Stimulated activated naive CD8-positive, alpha-beta T cell treated with anti-CD3 and anti-CD28 coated beads, Interleukin-15, Interleukin-2, amounts not matched to agents 100 ng/mL and 50 ng/mL, for 24 hours (primary cell): Measurements from ENCODE around the gene LIMS1.
"Not testable (repeated sequence)": the region's sequence is repeated elsewhere in the genome, so short reads cannot be mapped to it uniquely, and the experiment has no call there.

Source experiments
- H3K27ac Mint-ChIP-seq: one replicate; pipeline ENCODE4 v1.8.0; 2021; ENCODE audit warnings: mild to moderate bottlenecking, mixed read lengths
- H3K27me3 Mint-ChIP-seq: one replicate; pipeline ENCODE4 v1.8.0; 2021; ENCODE audit warnings: mixed read lengths
- H3K36me3 Mint-ChIP-seq: one replicate; pipeline ENCODE4 v1.8.0; 2021; ENCODE audit warnings: low read depth, mixed read lengths
- H3K4me1 Mint-ChIP-seq: one replicate; pipeline ENCODE4 v1.8.0; 2021; ENCODE audit warnings: low read depth, mixed read lengths
- H3K4me3 Mint-ChIP-seq: one replicate; pipeline ENCODE4 v1.8.0; 2021; ENCODE audit warnings: mild to moderate bottlenecking, mixed read lengths
- H3K9me3 Mint-ChIP-seq: one replicate; pipeline ENCODE4 v1.8.0; 2021; ENCODE audit warnings: mixed read lengths

Gene LIMS1

DNA sequence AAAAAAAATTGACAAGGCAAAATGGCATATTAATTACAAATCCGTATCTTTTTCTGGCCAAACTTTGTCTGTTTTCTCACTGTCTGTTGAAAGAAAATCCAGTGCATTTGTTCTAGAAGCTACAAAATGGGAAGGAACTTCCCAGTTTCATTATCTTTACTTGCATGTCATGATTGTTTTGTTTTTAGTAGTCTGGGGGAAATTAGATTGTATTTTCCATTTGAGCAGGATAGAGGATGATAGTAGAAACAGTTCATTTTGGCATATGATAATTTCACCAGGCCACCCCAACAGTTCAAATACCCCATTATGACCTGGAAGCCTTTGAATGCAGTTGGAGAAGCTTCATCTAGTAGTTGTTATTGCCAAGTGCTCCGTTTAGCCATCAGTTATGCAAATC lies 107.5 kb downstream of the LIMS1 start:
- H3K36me3 Mint-ChIP-seq: peaks cover 12% of the 10 kb centered on the region
- H3K4me3 Mint-ChIP-seq: no peak overlapping the region
- no peaks in the 10 kb centered on the region for H3K27me3 Mint-ChIP-seq
- no peak overlapping the region for H3K27ac Mint-ChIP-seq
- H3K9me3 Mint-ChIP-seq: peaks cover 4% of the 10 kb centered on the region
- H3K4me1 Mint-ChIP-seq: peaks cover 27% of the 10 kb centered on the region

DNA sequence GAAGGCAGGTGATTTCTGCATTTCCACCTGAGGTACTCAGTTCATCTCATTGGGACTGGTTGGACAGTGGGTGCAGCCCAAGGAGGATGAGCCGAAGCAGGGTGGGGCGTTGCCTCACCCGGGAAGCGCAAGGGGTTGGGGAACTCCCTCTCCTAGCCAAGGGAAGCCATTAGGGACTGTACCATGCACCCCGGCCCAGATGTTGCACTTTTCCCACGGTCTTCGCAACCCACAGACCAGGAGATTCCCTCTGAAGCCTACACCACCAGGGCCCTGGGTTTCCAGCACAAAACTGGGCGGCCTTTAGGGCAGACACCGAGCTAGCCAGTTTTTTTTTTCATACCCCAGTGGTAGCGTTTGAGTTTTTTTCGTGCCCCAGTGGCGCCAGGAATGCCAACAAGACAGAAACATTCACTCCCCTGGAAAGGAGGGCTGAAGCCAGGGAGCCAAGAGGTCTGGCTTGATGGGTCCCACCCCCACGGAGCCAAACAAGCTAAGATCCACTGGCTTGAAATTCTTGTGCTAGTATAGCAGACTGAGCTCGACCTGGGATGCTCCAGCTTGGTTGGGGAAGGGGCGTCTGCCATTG lies 109.1 kb downstream of the LIMS1 start:
- H3K4me3 Mint-ChIP-seq: no peak overlapping the region
- no peaks in the 10 kb centered on the region for H3K27me3 Mint-ChIP-seq
- H3K9me3 Mint-ChIP-seq: peaks cover 10% of the 10 kb centered on the region
- no peak overlapping the region for H3K27ac Mint-ChIP-seq
- peaks cover 19% of the 10 kb centered on the region for H3K4me1 Mint-ChIP-seq
- H3K36me3 Mint-ChIP-seq: peaks cover 12% of the 10 kb centered on the region

DNA sequence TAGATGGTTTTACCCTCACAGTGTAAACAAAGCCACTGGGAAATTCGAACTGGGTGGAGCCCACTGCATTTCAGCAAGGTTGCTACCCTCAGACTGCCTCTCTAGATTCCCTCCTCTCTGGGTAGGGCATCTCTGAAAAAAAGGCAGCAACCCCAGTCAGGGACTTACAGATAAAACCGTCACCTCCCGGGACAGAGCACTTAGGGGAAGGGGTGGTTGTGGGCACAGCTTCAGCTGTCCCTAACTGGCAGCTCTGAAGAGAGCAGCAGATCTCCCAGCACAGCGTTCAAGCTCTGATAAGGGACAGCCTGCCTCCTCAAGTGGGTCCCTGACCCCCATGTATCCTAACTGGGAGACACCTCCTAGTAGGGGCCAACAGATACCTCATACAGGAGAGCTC lies 109.6 kb downstream of the LIMS1 start:
- H3K4me3 Mint-ChIP-seq, H3K27ac Mint-ChIP-seq, H3K9me3 Mint-ChIP-seq, H3K27me3 Mint-ChIP-seq: not testable (repeated sequence)
- Mint-ChIP-seq H3K4me1 (peaks cover 23% of the 10 kb centered on the region), H3K36me3 (peaks cover 12% of the 10 kb centered on the region)

DNA sequence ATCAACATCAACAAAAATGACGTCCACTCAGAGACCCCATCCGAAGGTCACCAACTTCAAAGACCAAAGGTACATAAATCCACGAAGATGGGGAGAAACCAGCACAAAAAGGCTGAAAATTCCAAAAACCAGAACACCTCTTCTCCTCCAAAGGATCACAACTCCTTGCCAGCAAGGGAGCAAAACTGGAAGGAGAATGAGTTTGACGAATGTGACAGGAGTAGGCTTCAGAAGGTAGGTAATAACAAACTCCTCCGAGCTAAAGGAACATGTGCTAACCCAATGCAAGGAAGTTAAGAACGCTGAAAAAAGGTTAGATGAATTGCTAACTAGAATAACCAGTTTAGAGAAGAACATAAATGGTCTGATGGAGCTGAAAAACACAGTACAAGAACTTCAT lies 110.2 kb downstream of the LIMS1 start:
- not testable (repeated sequence) for H3K9me3 Mint-ChIP-seq, H3K27ac Mint-ChIP-seq, H3K27me3 Mint-ChIP-seq, H3K4me3 Mint-ChIP-seq
- Mint-ChIP-seq H3K4me1 (peaks cover 26% of the 10 kb centered on the region), H3K36me3 (peaks cover 12% of the 10 kb centered on the region)

DNA sequence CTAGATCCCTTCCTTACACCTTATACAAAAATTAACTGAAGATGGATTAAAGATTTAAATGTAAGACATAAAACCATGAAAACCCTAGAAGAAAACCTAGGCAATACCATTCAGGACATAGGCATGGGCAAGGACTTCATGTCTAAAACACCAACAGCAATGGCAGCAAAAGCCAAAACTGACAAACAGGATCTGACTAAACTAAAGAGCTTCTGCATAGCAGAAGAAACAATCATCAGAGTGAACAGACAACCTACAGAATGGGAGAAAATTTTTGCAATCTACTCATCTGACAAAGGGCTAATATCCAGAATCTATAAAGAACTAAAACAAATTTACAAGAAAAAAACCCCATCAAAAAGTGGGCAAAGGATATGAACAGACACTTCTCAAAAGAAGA lies 114.5 kb downstream of the LIMS1 start:
- not testable (repeated sequence) for H3K4me3 Mint-ChIP-seq, H3K27ac Mint-ChIP-seq, H3K9me3 Mint-ChIP-seq, H3K27me3 Mint-ChIP-seq
- Mint-ChIP-seq H3K36me3 (peaks cover 12% of the 10 kb centered on the region), H3K4me1 (peaks cover 26% of the 10 kb centered on the region)

DNA sequence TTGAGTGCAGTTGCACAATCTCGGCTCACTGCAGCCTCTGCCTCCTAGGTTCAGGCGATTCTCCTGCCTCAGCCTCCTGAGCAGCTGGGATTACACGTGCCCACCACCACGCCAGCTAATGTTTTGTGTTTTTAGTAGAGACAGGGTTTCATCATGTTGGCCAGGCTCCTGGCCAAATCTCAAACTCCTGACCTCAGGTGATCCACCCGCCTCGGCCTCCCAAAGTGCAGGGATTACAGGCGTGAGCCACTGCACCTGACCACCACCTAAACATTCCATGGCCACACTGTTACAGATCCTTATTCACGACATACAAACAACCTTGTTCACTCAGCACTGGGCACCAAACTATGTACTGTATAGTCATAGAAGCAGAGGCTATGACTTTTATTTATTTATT lies 116.2 kb downstream of the LIMS1 start:
- H3K9me3 Mint-ChIP-seq: not testable (repeated sequence)

DNA sequence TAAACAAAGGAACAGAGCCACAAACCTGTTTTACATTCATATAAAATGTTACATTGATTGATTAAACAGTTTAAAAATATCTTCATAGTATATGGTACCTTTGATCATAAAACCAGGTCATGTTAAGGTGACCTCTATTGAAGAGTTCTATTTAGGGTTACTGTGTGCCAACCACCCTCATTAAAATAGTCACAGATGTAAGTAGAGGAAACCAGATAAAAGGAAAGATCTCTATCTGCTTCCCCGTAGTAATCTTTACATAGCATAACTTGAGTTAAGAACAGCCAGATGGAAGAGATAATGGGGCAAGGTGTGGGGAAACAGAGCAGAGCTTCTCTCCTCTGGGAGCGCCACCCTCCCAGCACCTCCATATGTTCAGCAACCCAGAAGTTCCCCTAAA lies 117.2 kb downstream of the LIMS1 start:
- H3K36me3 Mint-ChIP-seq, H3K9me3 Mint-ChIP-seq, H3K27me3 Mint-ChIP-seq, H3K4me3 Mint-ChIP-seq: not testable (repeated sequence)
- peaks cover 29% of the 10 kb centered on the region for H3K4me1 Mint-ChIP-seq
- H3K27ac Mint-ChIP-seq: peak overlapping the region; percentile 65

More for the DNA sequence above, 116.2 kb downstream of the LIMS1 start:
- peaks cover 29% of the 10 kb centered on the region for H3K4me1 Mint-ChIP-seq
- not testable (repeated sequence) for H3K27me3 Mint-ChIP-seq, H3K36me3 Mint-ChIP-seq, H3K4me3 Mint-ChIP-seq
- peak overlapping the region; percentile 8 for H3K27ac Mint-ChIP-seq

DNA sequence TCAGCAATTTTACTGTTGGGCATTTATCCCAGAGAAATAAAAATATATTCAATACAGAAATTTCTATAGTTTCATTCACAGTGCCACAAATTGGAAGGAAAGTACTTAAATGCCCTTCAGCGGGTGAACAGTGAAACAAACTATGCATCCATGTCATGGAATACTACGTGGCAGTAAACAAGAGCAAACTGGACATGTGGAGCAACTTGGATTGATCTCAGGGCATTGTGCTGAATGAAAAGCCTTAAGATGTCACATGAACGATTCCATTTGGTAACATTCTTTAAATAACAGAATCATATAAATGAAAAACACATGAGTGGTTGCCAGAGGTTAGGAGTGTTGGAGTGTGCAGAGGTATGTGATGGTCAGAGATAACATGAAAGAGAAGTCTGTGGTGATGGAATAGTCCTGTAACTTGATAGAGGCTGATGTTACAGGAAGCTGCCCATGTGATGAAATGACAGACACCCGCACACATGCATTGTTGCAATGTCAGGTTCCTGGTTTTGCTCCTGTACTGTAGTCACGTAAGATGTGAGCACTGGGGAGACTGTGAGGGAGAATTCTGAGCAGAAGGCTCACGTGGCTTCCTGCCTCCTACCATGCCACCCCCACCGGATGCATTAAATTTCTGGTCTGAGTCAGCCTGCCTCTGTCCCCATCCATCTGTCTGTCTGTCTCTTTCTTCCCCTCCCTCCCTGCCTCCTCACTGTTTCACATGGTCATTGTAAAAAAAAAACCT lies 118.1 kb downstream of the LIMS1 start:
- H3K4me1 Mint-ChIP-seq: peaks cover 29% of the 10 kb centered on the region
- H3K9me3 Mint-ChIP-seq, H3K27me3 Mint-ChIP-seq, H3K36me3 Mint-ChIP-seq: not testable (repeated sequence)
- peak overlapping the region; percentile 76 for H3K4me3 Mint-ChIP-seq
- H3K27ac Mint-ChIP-seq: peak overlapping the region; percentile 92

DNA sequence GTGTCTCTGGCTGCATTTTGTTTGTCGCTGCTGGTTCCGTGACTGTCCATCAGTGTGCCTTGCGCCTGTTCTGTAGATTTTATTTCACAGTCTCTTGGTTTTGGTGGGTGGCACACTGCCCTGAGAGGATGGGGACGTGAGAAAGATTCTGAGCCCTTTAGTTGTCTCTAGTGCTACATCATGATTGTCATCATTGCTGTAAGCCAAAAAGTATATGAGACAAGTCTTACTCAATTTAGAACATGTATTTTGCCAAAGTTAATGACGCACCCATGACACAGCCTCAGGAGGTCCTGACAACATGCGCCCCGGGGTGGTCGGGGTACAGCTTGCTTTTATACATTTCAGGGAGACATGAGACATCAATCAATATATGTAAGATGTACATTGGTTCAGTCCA lies 119.2 kb downstream of the LIMS1 start:
- not testable (repeated sequence) for H3K9me3 Mint-ChIP-seq, H3K36me3 Mint-ChIP-seq, H3K4me3 Mint-ChIP-seq, H3K27me3 Mint-ChIP-seq, H3K27ac Mint-ChIP-seq
- peaks cover 29% of the 10 kb centered on the region for H3K4me1 Mint-ChIP-seq

DNA sequence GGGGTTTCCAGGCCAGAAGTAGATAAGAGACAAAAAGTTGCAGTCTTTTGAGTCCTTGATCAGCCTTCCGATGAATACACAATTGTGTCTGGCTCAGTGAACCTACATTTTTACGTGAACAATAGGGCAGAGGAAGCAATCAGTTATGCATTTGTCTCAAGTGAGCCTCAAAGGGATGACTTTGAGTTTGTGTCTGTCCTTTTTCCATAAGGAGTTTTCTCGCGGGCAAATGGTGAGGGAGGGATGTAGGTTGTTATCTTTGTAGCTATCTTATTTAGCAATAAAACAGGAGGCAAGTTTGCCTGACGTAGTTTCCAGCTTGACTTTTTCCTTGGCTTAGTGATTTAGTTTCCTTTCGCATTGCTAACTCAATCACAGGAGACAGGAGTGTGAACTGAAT lies 119.6 kb downstream of the LIMS1 start:
- H3K36me3 Mint-ChIP-seq, H3K4me3 Mint-ChIP-seq, H3K27me3 Mint-ChIP-seq, H3K9me3 Mint-ChIP-seq: not testable (repeated sequence)
- Mint-ChIP-seq H3K4me1 (peaks cover 24% of the 10 kb centered on the region), H3K27ac (peak overlapping the region; percentile 55)

DNA sequence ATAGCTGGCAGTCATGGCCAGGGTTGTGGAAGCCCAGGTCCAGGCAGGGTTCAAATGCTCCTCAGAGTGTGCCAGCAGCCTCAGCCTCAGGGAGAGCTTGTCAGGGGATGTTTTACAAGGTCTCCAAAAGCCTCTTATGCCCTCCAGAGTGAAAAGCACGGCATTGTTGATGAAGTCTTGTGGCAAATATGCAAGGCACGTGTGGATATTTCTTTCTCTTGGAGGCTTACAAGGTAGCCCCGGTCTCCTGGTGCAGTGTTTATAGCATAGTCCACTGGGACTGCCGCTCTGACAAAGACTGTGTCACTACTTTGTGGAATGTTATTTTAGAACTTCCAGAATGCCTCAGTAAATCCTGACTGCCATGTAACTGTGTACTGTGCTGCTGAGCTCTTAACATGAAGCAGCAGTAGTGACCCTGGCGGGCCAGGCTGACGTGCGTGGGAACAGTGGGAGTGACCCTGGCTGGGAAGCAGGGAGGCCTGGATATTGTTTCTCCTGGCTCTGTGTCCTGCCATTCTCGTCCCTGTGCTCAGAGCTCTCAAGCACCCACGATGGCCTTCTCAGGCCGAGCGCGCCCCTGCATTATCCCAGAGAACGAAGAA lies 120.4 kb downstream of the LIMS1 start:
- H3K36me3 Mint-ChIP-seq, H3K4me3 Mint-ChIP-seq, H3K9me3 Mint-ChIP-seq, H3K27ac Mint-ChIP-seq, H3K27me3 Mint-ChIP-seq: not testable (repeated sequence)
- peaks cover 21% of the 10 kb centered on the region for H3K4me1 Mint-ChIP-seq

DNA sequence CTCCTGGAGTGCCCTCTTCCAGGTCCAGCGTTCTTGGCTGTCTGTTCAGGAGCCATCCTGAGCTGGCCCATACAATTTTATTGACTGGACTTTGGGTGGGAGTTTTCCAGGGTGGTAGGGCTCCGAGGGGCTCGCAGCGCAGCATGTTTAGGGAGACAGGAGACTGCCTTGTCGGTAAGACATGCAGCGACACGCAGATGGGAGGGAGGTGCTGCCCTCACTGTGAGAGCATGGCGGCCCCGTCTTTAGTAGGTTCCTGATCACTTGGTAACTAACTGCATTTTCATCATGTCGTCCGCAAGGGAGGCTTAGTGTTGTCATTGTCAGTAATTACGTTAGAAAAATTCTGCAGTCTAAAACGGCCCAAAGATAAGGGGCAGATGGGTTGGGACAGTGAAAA lies 121.0 kb downstream of the LIMS1 start:
- H3K27ac Mint-ChIP-seq, H3K4me3 Mint-ChIP-seq, H3K27me3 Mint-ChIP-seq, H3K9me3 Mint-ChIP-seq, H3K36me3 Mint-ChIP-seq: not testable (repeated sequence)
- H3K4me1 Mint-ChIP-seq: peaks cover 21% of the 10 kb centered on the region

DNA sequence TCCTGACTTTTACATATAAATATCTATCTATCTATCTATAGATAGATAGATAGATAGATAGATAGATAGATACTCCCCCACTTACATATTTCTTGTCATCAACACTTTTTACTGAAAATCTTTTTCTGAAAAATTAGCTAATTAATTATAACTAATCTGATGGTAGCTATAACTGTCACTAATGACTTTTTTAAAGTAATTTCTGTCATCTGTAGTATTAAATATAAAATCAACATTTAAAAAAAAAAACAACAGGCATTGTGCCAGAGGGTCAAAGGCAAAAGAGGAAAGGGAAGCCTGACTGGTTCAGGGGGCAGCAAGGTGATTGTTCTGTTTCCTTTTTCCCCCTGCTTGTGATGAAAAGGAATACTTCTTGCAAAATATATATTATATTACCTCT lies 122.0 kb downstream of the LIMS1 start:
- not testable (repeated sequence) for H3K9me3 Mint-ChIP-seq, H3K4me3 Mint-ChIP-seq, H3K27me3 Mint-ChIP-seq, H3K36me3 Mint-ChIP-seq, H3K27ac Mint-ChIP-seq
- peaks cover 17% of the 10 kb centered on the region for H3K4me1 Mint-ChIP-seq

DNA sequence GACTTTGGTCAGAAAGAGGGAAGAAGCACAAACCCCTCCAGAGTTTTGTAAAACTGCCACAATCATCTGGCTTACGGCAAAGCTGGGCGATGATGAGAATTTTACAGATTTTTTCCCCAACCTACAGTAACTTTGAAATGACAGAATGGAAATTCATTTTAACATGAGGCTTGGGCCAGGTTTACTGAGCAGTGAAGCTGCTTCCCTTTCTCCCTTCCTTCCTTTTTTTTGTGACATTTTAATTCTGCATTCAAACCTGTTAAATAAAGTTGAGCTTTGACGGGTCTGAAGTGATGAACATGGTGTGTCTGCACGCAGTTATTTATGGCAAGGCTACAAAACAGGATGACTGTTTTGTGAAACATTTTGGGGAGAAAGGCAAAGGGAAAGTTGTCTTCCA lies 123.2 kb downstream of the LIMS1 start:
- H3K36me3 Mint-ChIP-seq, H3K27ac Mint-ChIP-seq, H3K4me3 Mint-ChIP-seq, H3K27me3 Mint-ChIP-seq, H3K9me3 Mint-ChIP-seq: not testable (repeated sequence)
- peaks cover 15% of the 10 kb centered on the region for H3K4me1 Mint-ChIP-seq

DNA sequence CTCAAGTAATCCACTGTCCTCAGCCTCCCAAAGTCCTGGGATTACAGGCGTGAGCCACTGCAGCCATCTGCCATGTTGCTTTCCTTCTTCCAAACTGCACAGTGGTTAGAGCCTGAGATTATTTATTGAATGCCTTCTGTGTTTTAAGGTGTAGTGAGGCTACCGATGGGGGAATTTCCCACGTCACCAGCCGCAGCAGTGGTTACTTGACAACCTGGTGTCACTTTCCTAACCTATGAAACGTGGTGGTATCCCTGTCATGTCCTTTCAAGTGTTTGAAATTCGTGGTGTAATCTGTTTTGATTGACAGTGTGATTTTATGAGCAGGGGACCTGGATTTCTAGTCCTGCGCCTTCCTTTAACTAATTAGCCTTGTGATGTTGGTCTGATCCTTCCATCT lies 124.3 kb downstream of the LIMS1 start:
- not testable (repeated sequence) for H3K27me3 Mint-ChIP-seq, H3K27ac Mint-ChIP-seq, H3K9me3 Mint-ChIP-seq, H3K4me3 Mint-ChIP-seq, H3K36me3 Mint-ChIP-seq
- peaks cover 15% of the 10 kb centered on the region for H3K4me1 Mint-ChIP-seq

DNA sequence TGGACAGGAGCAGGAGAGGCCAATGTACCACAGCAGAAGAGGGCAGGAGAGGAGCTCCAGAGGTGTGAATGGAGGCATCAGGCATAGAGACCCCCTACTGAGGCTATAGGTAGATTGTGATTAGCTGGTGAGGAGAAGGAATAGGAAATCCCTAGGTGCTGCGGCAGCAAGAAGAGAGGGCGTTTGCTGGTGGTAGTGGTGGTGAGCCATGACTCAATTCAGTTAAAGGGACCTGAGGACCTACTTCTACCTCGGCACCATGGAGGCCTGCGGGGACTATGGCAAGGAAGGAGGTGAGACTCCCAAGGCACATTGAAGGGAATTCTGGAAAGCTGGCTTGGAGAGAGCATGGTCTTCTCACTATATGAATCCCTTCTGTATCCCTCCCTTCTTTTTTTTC lies 127.2 kb downstream of the LIMS1 start:
- H3K4me1 Mint-ChIP-seq: peaks cover 10% of the 10 kb centered on the region
- H3K27me3 Mint-ChIP-seq, H3K27ac Mint-ChIP-seq, H3K36me3 Mint-ChIP-seq, H3K4me3 Mint-ChIP-seq, H3K9me3 Mint-ChIP-seq: not testable (repeated sequence)
